Measurements from ENCODE around the gene ATP6V1G1. TPM values are rescaled to one million over a fixed set of nuclear protein-coding genes. Genes with fewer than 3 reads are reported as not detected.

ATP6V1G1 gene
- total RNA-seq, 4 donors from 2014 or later: 152 to 214 (median 185) TPM

- intact Hi-C loops (cut with DNase I; ENCODE audit: low total_unique reads): no loop called here
- TF ChIP-seq, protein P1, sequence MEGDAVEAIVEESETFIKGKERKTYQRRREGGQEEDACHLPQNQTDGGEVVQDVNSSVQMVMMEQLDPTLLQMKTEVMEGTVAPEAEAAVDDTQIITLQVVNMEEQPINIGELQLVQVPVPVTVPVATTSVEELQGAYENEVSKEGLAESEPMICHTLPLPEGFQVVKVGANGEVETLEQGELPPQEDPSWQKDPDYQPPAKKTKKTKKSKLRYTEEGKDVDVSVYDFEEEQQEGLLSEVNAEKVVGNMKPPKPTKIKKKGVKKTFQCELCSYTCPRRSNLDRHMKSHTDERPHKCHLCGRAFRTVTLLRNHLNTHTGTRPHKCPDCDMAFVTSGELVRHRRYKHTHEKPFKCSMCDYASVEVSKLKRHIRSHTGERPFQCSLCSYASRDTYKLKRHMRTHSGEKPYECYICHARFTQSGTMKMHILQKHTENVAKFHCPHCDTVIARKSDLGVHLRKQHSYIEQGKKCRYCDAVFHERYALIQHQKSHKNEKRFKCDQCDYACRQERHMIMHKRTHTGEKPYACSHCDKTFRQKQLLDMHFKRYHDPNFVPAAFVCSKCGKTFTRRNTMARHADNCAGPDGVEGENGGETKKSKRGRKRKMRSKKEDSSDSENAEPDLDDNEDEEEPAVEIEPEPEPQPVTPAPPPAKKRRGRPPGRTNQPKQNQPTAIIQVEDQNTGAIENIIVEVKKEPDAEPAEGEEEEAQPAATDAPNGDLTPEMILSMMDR (IDR thresholded peaks at IDR 0.05): no peak
- no peak for TF ChIP-seq POLR2A (IDR thresholded peaks at IDR 0.05)
- 84 to 88% methylated on average over 5 of the region's 5 CpGs for WGBS, 2 donors
- no peak overlapping the region for H3K4me3 ChIP-seq (ENCODE audit: low read depth, poor library complexity, severe bottlenecking)
- no peak for DNase-seq (ENCODE audit: low spot score in 2 of 2)
Measured at GRCh38 chr9:114643896-114644295, 56.3 kb downstream of the ATP6V1G1 start.

Other genes starting within 250 kb of the ATP6V1G1 start
- 10 to 100 TPM in 1 of 4 donors, 1 to 10 TPM in 3; 6.4 to 13.2 (median 8.0) TPM for gene AKNA, start 199.8 kb upstream of the ATP6V1G1 start, total RNA-seq
- 10 to 100 TPM in 3 of 4 donors, 1 to 10 TPM in 1; 8.7 to 15.0 (median 10.5) TPM for gene WHRN, start 82.3 kb upstream of the ATP6V1G1 start, total RNA-seq
- gene TMEM268, start 23.5 kb downstream of the ATP6V1G1 start, total RNA-seq: 1 to 10 TPM; 3.2 to 8.6 (median 4.0) TPM
- not detected for gene TEX53, start 70.0 kb downstream of the ATP6V1G1 start, total RNA-seq
- not detected for gene TEX48, start 94.4 kb downstream of the ATP6V1G1 start, total RNA-seq
- gene TNFSF15, start 218.3 kb downstream of the ATP6V1G1 start, total RNA-seq: under 1 TPM in 3 of 4 donors, not detected in 1; 0.08 to 0.88 (median 0.26) TPM

Measured in lower leg skin (tissue), 4 donors.